HL-60/S4 treated with retinoic acid at 250 ng/mL for 4 days and 3 days (cell line): ENCODE data around the gene PRAMEF14.
"Not testable (repeated sequence)": the region's sequence is repeated elsewhere in the genome, so short reads cannot be mapped to it uniquely, and the experiment has no call there.

Source experiments
- in situ Hi-C: fragments of 300-500 bp; cut with MboI; formaldehyde crosslinking; loops from 2 replicates; pipeline ENCODE4 v1.7.0; 2022; ENCODE audit warnings: low sequenced_read_pairs

PRAMEF14 gene

GRCh38 chr1:13347034-13347433 is at the start of gene PRAMEF14:
TSS of gene PRAMEF14 (minus strand) at chr1:13347134. CDS start at chr1:13345314, 1,820 bp downstream.
- in situ Hi-C loops, result not testable (repeated sequence)

- in situ Hi-C loops, result not testable (repeated sequence)
Observed at GRCh38 chr1:13395311-13395710, 48.4 kb upstream of the PRAMEF14 start.

GRCh38 chr1:13394761-13395160 is 47.8 kb upstream of the PRAMEF14 start:
- in situ Hi-C loops, result not testable (repeated sequence)

GRCh38 chr1:13393004-13393403 is 46.1 kb upstream of the PRAMEF14 start:
- in situ Hi-C loops, result not testable (repeated sequence)

GRCh38 chr1:13389332-13389731 is 42.4 kb upstream of the PRAMEF14 start, which contains the start of gene PRAMEF17:
TSS of gene PRAMEF17 (plus strand) at chr1:13389632. CDS start at chr1:13389658, 26 bp downstream.
- in situ Hi-C loops, result not testable (repeated sequence)

- in situ Hi-C loops, result not testable (repeated sequence)
Observed at GRCh38 chr1:13380380-13380779, 33.4 kb upstream of the PRAMEF14 start.

- in situ Hi-C loops, result not testable (repeated sequence)
Observed at GRCh38 chr1:13378983-13379382, 32.0 kb upstream of the PRAMEF14 start.

- in situ Hi-C loops, result not testable (repeated sequence)
Observed at GRCh38 chr1:13368544-13368943, 21.6 kb upstream of the PRAMEF14 start.

- in situ Hi-C loops, result not testable (repeated sequence)
Observed at GRCh38 chr1:13366536-13366935, 19.6 kb upstream of the PRAMEF14 start.

- in situ Hi-C loops, result not testable (repeated sequence)
Observed at GRCh38 chr1:13364928-13365327, 18.0 kb upstream of the PRAMEF14 start.

GRCh38 chr1:13362364-13362763 is 15.4 kb upstream of the PRAMEF14 start:
- in situ Hi-C loops, result not testable (repeated sequence)

- in situ Hi-C loops, result not testable (repeated sequence)
Observed at GRCh38 chr1:13356774-13357173, 9.8 kb upstream of the PRAMEF14 start.

- in situ Hi-C loops, result not testable (repeated sequence)
Observed at GRCh38 chr1:13354475-13354874, 7.5 kb upstream of the PRAMEF14 start.

- in situ Hi-C loops, result not testable (repeated sequence)
Observed at GRCh38 chr1:13353476-13353875, 6.5 kb upstream of the PRAMEF14 start.

- in situ Hi-C loops, result not testable (repeated sequence)
Observed at GRCh38 chr1:13342496-13342895, 4.4 kb downstream of the PRAMEF14 start.

GRCh38 chr1:13315281-13315680 is 31.7 kb downstream of the PRAMEF14 start, which contains the start of gene PRAMEF15:
TSS of gene PRAMEF15 (plus strand) at chr1:13315581. CDS start at chr1:13318408, 2,827 bp downstream.
- in situ Hi-C loops, result not testable (repeated sequence)

- in situ Hi-C loops, result not testable (repeated sequence)
Observed at GRCh38 chr1:13303239-13303638, 43.7 kb downstream of the PRAMEF14 start, which contains the start of gene PRAMEF33. TSS of gene PRAMEF33 (plus strand) at chr1:13303539. CDS start at chr1:13305955, 2,416 bp downstream.

GRCh38 chr1:13302197-13302596 is 44.7 kb downstream of the PRAMEF14 start:
- in situ Hi-C loops, result not testable (repeated sequence)

- in situ Hi-C loops, result not testable (repeated sequence)
Observed at GRCh38 chr1:13298699-13299098, 48.2 kb downstream of the PRAMEF14 start.

GRCh38 chr1:13297216-13297931 is 49.6 kb downstream of the PRAMEF14 start:
- in situ Hi-C loops, result not testable (repeated sequence)
